ENCODE data around the gene EFHC1.

DNA sequence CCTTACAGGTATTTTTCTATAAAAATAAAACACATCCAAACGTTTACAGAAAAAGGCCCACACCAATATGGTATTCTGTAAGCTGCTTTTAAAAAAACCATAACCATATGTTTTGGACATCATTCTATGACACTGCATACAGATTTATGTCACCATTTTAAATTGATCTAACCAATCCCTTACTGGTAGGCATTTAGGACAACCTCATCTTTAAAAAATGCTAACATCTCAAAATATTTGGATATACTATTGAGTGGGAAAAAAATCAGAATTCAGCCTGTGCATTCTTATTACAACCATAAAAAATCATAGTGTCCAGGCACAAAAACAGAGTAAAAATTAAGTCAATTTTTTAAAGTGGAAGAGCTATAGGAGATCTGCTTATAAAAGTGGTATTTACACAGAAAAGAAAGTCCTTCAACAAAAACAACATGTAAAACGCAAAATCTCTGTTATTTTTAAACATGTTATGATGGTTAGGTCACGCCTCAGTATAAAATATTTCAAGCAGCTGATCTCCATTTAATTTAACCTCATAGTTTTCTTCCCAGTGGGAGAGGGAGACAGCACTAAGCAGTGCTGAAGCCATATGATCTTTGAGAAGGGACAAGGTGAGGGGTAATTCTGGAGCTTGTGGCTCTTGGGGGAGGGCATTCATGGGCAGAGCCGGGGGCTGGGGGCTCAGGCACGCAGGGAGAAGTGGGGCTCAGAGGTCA, 135.5 kb downstream of the EFHC1 start:
- TF ChIP-seq, protein P1, sequence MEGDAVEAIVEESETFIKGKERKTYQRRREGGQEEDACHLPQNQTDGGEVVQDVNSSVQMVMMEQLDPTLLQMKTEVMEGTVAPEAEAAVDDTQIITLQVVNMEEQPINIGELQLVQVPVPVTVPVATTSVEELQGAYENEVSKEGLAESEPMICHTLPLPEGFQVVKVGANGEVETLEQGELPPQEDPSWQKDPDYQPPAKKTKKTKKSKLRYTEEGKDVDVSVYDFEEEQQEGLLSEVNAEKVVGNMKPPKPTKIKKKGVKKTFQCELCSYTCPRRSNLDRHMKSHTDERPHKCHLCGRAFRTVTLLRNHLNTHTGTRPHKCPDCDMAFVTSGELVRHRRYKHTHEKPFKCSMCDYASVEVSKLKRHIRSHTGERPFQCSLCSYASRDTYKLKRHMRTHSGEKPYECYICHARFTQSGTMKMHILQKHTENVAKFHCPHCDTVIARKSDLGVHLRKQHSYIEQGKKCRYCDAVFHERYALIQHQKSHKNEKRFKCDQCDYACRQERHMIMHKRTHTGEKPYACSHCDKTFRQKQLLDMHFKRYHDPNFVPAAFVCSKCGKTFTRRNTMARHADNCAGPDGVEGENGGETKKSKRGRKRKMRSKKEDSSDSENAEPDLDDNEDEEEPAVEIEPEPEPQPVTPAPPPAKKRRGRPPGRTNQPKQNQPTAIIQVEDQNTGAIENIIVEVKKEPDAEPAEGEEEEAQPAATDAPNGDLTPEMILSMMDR (conservative IDR thresholded peaks at IDR 0.05; ENCODE audit: low read length), result no peak
- no peak for TF ChIP-seq EZH2phosphoT487 (IDR thresholded peaks at IDR 0.05; ENCODE audit: borderline replicate concordance, low read depth, low read length)
